HG03558 (cell line): ENCODE results near the gene NCL.
"Not testable (repeated sequence)": the region's sequence is repeated elsewhere in the genome, so short reads cannot be mapped to it uniquely, and the experiment has no call there.

ENCODE experiments used
- ATAC-seq: cut with Tn5 transposase; IDR thresholded peaks from one replicate; pipeline ENCODE4 v1.9.1; 2021; ENCODE audit warnings: moderate number of reproducible peaks; ENCODE audit not compliant: unreplicated experiment; ENCODE audit errors: extremely low read depth

Gene NCL

GRCh38 chr2:231470246-231470900, 6.1 kb upstream of the NCL start:
- no peak for ATAC-seq

DNA sequence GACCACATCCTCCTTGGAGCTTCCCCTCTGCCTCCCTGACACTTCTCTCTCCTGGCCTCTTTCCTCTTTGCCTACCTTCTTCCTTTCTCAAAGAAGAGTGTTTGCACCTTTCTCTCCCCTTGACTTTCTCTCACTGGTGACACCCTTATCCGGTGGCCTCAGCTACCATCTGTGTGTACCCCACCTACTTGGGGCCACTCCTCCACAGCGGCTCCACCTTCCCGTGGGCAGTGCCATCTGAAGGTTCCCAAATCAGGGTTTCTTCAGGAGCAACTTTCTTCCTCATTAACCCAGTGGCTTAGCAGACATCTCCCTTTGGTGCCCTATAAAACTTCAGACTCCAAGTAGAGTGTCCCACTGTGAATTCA, 5.3 kb upstream of the NCL start:
- ATAC-seq = no peak

DNA sequence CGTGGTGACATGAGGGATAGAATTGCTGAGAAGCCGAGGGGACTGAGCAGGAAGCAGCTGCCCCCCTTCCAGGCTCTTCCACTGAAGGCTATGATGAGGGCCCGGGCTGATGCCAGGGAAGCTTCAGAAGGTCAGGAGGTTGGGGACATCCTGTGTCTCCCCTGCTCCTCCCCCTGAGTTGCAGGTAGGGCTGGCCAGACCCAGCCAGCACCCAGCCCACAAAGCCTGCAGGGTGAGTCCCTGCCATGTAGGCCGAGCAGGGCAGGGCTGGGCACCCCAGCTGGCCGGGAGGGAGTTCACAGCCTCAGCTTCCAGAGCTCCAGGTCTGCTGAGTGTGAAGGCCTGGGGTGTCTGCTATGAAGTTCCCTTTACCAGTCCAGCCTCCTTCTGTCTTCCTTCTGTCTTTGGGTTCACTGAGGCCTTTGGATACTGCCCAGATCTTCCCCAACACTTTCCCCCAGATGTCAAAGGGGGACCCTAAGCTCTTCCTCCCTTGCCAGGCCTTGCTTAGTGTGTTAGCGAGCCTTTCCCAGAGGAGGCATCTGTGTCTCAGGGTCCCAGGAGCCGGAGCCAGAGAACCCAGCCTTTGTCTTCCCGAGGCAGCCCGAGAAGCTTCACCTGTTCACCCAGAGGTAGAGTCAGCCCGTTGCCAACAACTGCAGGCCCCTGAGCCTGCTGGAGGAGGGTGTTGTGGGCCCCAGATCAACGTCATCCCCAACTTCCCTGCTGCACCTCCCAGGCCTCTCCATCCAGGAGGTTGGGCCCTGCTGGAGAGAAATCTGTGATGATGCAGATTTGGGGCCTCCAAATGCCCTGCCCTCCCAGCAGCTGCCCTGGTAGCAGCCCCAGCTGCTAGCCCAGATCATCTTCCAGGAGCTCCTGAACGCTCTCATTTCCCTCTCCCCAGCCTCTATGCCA, 3.6 kb upstream of the NCL start:
- no peak for ATAC-seq

DNA sequence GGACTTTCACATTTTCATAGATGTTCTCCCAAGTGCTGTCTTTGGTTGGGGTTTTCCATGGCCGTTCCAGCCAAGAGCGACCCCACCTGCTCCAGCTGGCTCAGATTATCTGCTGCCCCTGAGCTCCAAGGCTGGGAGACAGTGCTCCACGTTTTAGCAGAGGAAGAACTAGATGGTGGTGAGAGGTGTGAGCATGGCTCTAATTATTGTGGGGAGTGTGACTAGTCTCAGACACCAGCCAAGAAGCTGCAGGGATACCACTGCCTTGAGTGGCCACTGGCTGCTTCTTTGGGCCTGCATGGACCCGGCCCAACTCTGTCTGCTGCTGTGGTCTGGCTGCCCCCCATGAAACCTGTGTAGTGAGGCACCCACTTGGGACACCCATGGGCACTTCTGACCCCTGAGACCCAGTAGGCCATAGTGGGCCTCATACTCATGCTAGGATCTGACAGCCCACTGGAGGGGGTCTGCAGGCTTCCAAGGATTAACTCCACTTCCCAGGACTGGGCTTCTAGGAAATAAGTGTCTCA, 2.8 kb upstream of the NCL start:
- ATAC-seq = no peak

DNA sequence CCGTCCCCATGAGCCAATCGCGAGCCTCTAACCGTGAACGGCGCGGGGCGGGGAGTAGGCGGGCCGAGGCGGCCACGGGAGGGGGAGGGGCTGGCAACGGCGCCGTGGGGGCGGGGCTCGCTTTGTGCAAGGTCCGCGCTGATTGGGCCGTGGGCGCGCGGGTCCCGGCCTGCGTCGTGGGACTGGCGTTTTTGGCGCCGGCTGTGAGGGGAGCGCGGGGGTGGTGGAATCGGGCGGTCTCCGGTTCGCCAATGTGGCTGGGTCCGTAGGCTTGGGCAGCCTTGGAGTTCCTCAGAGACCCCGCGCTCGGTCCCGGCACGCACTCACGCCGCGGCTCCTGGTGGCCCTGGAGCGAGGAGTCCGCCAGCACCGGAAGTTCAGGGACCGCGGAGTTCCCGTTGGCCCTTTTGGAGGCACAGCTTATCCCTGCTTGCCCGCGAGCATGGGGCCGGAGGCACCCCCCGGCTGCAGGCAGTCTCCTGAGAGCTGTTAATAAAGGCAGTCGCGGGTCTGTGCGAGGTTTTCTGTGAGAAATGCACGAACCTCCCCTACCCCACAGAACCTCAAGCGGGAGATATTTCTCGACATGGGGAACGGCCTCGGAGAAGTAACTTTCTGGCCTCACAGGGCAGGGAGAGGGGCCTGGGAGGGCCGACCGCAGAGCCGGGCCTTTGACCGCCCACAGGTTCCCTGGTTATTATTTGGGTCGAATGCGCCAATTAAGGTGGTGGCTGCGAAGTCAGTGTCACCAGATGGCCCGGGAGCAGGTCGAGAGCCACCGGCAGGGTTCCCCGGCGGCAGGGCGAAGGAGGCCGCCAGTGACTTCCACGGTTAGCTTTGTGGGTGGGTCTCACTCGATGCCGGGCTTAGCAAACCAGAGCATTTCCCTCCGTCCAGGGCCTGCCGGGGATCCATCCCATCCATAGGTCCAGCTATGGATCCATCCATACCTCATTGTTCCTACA, 574 bp upstream of the NCL start:
- ATAC-seq = peak; percentile 6

- no peak for ATAC-seq
Observed at GRCh38 chr2:231462729-231463465, 1.4 kb downstream of the NCL start.

GRCh38 chr2:231461516-231461971, 2.7 kb downstream of the NCL start:
- ATAC-seq = no peak

DNA sequence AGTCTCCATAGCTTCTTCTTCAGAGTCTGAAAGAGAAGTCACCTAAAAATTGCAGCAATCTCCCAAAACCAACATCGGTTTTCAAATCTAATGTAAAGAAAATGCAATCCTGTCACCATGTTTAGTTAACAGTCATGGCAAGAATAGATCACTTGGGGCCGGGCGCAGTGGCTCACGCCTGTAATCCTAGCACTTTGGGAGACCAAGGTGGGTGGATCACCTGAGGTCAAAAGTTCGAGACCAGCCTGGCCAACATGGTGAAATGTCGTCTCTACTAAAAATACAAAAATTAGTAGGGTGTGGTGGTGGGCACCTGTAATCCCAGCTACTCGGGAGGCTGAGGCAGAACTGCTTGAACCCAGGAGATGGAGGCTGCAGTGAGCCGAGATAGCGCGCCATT, 3.4 kb downstream of the NCL start:
- ATAC-seq = not testable (repeated sequence)

DNA sequence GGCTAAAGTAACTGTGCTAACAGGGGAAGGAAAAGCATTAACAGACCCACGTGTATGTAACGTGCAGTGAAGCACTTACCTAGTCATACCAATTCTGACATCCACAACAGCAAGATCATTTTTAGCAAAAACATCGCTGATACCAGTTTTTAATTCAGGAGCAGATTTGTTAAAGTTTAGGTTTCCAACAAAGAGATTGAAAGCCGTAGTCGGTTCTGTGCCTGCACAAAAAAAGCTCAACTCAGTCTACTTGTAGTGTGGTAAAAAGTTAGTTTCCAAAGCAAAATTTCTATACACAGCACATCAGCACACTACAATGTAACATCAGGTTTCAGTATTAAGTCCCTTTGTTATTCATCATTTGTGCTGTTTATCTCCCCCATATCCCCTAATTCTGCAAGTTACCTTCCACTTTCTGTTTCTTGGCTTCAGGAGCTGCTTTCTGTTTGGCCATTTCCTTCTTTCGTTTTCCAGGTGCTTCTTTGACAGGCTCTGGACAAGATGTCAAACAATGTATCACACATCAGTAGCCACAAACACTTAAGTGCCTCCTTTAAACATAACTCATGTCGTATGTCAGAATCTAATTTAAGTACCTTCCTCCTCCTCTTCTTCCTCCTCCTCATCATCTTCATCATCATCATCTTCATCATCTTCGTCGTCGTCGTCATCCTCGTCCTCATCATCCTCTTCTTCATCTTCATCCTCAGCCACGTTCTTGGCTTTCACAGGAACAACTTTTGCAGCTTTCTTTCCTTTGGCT, 4.0 kb downstream of the NCL start:
- no peak for ATAC-seq

GRCh38 chr2:231458368-231458767, 5.9 kb downstream of the NCL start:
- ATAC-seq = no peak

- no peak for ATAC-seq
Observed at GRCh38 chr2:231457101-231457500, 7.2 kb downstream of the NCL start.

GRCh38 chr2:231456295-231457004, 7.8 kb downstream of the NCL start:
- no peak for ATAC-seq

DNA sequence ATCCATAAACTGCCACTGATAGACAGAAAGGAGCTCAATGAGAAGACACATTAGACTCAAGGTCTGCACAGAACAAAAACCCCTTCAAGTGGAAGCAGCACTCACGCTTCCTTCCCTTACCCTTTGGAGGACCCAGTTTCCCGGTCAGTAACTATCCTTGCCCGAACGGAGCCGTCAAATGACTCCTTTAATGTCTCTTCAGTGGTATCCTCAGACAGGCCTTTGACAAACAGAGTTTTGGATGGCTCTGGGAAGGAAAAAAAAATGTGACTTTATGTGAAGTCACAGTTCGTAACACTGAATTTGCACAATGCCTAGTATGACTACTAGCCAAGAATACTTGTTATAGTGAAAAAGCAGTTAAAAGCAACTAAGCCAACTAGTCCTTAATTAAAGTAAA, 8.4 kb downstream of the NCL start:
- no peak for ATAC-seq

DNA sequence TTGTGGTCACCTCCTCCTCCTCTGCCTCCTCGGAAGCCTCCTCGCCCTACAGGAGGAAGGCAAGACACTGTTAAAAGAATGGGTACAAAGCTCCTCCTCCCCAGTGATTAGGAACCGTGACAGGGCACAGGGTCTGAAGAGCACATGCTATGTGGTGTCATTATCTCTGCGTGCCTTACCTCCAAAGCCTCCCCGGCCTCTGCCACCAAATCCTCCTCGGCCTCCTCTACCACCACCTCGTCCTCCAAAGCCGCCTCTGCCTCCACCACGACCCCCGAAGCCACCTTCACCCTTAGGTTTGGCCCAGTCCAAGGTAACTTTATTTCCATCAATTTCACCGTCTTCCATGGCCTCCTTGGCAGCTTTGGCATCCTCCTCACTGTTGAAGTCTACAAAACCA, 9.1 kb downstream of the NCL start:
- no peak for ATAC-seq

- no peak for ATAC-seq
Observed at GRCh38 chr2:231454361-231454791, 9.9 kb downstream of the NCL start.

GRCh38 chr2:231452799-231453508, 11.3 kb downstream of the NCL start:
- no peak for ATAC-seq

DNA sequence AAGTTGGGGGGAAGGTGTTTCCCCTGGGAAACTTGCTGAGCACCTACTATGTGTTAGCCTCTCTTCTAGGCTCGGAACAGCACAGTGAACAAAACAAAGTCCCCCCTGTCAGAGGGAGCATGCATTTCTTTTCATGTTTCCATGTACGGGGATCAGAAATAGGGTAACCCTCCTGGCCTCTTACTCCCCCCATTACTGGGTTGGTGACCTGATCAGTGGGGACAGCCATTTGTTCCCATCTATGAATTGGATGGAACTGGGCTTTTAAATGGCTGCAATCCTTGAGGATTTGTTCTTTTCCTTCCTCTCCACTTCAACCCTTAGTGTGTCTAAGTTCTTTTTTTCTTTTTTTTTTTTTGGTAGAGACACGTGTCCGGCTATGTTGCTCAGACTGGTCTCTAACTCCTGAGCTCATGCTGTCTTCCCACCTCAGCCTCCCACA, 13.7 kb downstream of the NCL start:
- ATAC-seq = no peak
